Measurements from ENCODE around the gene SLC35G1. TPM values are rescaled to one million over a fixed set of nuclear protein-coding genes. Genes with fewer than 3 reads are reported as not detected.

The SLC35G1 gene
- total RNA-seq, 6 experiments from 2014 or later: 5.2 to 7.2 (median 5.7) TPM

GRCh38 chr10:93938140-93938539, 44.4 kb downstream of the SLC35G1 start:
- H3K4me1 Mint-ChIP-seq (ENCODE audit: low read depth): no peaks in the 10 kb centered on the region
- no peaks in the 10 kb centered on the region for H3K36me3 Mint-ChIP-seq (ENCODE audit: low read depth)
- H3K27me3 Mint-ChIP-seq (ENCODE audit: insufficient read depth): peaks cover 2% of the 10 kb centered on the region; the same call in 1 of the 2 replicates
- H3K4me3 Mint-ChIP-seq: no peak overlapping the region
- DNase-seq: no peak
- H3K9me3 Mint-ChIP-seq: no peaks in the 10 kb centered on the region
- TF ChIP-seq CTCF (IDR thresholded peaks at IDR 0.05): no peak
- H3K27ac Mint-ChIP-seq: no peak overlapping the region

GRCh38 chr10:93940881-93941280, 47.1 kb downstream of the SLC35G1 start:
- H3K4me3 Mint-ChIP-seq: no peak overlapping the region
- no peak for TF ChIP-seq CTCF (IDR thresholded peaks at IDR 0.05)
- H3K27ac Mint-ChIP-seq: no peak overlapping the region
- H3K9me3 Mint-ChIP-seq: no peaks in the 10 kb centered on the region
- no peak for DNase-seq
- no peaks in the 10 kb centered on the region for H3K36me3 Mint-ChIP-seq (ENCODE audit: low read depth)
- H3K4me1 Mint-ChIP-seq (ENCODE audit: low read depth): no peaks in the 10 kb centered on the region
- peaks cover 8% of the 10 kb centered on the region for H3K27me3 Mint-ChIP-seq (ENCODE audit: insufficient read depth)

- no peaks in the 10 kb centered on the region for H3K9me3 Mint-ChIP-seq
- no peaks in the 10 kb centered on the region for H3K36me3 Mint-ChIP-seq (ENCODE audit: low read depth)
- H3K4me1 Mint-ChIP-seq (ENCODE audit: low read depth): peaks cover 1% of the 10 kb centered on the region
These were observed 47.8 kb downstream of the SLC35G1 start for GRCh38 chr10:93941606-93942005.

DNA sequence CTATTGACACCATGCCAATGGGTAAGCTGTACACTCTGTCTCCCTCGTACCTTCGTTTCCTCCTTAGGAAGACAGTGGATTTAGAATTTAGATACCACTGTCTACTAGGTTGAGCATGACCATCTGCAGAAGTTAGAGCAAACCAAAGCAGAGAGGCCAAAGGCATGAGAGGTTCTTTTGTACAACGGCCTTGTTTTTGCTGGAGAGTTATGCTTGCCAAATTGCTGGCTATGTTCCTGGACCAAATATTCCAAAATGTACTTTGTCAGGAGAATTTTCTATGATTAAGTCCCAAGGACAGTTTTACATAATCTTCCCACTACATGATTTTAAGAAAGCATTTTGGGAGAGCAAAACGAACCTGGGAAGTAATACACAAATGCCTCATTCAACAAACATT, 52.0 kb downstream of the SLC35G1 start:
- DNase-seq: no peak
- H3K4me3 Mint-ChIP-seq: no peak overlapping the region
- no peak for TF ChIP-seq CTCF (IDR thresholded peaks at IDR 0.05)
- H3K27ac Mint-ChIP-seq: no peak overlapping the region
- H3K36me3 Mint-ChIP-seq (ENCODE audit: low read depth): no peaks in the 10 kb centered on the region
- peaks cover 12% of the 10 kb centered on the region for H3K4me1 Mint-ChIP-seq (ENCODE audit: low read depth)
- no peaks in the 10 kb centered on the region for H3K9me3 Mint-ChIP-seq
- H3K27me3 Mint-ChIP-seq (ENCODE audit: insufficient read depth): peaks cover 8% of the 10 kb centered on the region

More at GRCh38 chr10:93941606-93942005, 47.8 kb downstream of the SLC35G1 start:
- Mint-ChIP-seq H3K27ac (no peak overlapping the region), H3K27me3 (ENCODE audit: insufficient read depth) (peaks cover 8% of the 10 kb centered on the region), H3K4me3 (no peak overlapping the region)
- TF ChIP-seq CTCF (IDR thresholded peaks at IDR 0.05): no peak
- DNase-seq: no peak

- no peak for TF ChIP-seq CTCF (IDR thresholded peaks at IDR 0.05)
- DNase-seq: no peak
- H3K27ac Mint-ChIP-seq: peak overlapping the region; percentile 19; the same call in 1 of the 2 replicates
- H3K9me3 Mint-ChIP-seq: no peaks in the 10 kb centered on the region
- H3K4me1 Mint-ChIP-seq (ENCODE audit: low read depth): peaks cover 16% of the 10 kb centered on the region
- H3K27me3 Mint-ChIP-seq (ENCODE audit: insufficient read depth): peaks cover 6% of the 10 kb centered on the region
- no peak overlapping the region for H3K4me3 Mint-ChIP-seq
- H3K36me3 Mint-ChIP-seq (ENCODE audit: low read depth): no peaks in the 10 kb centered on the region
These were observed 53.3 kb downstream of the SLC35G1 start for GRCh38 chr10:93947055-93947454.

GRCh38 chr10:93947524-93947923, 53.7 kb downstream of the SLC35G1 start:
- Mint-ChIP-seq H3K27me3 (ENCODE audit: insufficient read depth) (peaks cover 6% of the 10 kb centered on the region), H3K9me3 (no peaks in the 10 kb centered on the region), H3K4me1 (ENCODE audit: low read depth) (peaks cover 17% of the 10 kb centered on the region), H3K36me3 (ENCODE audit: low read depth) (no peaks in the 10 kb centered on the region), H3K27ac (peak overlapping the region; percentile 19; the same call in 1 of the 2 replicates), H3K4me3 (no peak overlapping the region)
- DNase-seq: no peak
- no peak for TF ChIP-seq CTCF (IDR thresholded peaks at IDR 0.05)

Measured in HFFc6 (cell line).